OCI-LY3 (cell line): Measurements from ENCODE around the gene IMPG2.

Experiments used
- EZH2phosphoT487 ChIP-seq: fragments of 200-600 bp; shearing (Covaris generic); IDR thresholded peaks from 2 replicates; pipeline ENCODE4 v1.6.1; 2018; ENCODE audit warnings: antibody characterized with exemption, mixed run types, low read depth
- TF ChIP-seq, protein P1 (sequence below): fragments of 200-600, 300-600 bp; sonication (generic); IDR thresholded peaks from 2 replicates; pipeline ENCODE4 v1.5.1; 2014; ENCODE audit warnings: antibody characterized with exemption, low read length, low read depth

DNA sequence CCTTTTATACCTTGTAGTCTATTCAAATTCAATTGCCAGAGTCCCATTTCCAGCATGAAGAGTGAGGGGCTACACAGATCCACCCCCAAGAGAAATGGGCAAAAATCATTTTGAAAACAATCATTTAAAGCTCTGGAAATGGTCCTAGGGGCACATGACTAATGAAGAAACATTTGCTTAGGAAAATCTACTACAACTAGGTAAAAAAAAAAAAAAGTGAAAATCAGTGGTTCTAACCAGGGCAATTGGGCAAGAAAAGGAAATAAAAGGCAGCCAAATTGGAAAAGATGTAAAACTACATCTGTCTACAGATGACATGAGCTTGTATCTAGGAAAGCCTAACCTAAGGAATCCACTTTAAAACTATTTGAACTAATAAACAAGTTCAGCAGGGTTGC lies 9.4 kb downstream of the IMPG2 start:
- TF ChIP-seq, protein P1, sequence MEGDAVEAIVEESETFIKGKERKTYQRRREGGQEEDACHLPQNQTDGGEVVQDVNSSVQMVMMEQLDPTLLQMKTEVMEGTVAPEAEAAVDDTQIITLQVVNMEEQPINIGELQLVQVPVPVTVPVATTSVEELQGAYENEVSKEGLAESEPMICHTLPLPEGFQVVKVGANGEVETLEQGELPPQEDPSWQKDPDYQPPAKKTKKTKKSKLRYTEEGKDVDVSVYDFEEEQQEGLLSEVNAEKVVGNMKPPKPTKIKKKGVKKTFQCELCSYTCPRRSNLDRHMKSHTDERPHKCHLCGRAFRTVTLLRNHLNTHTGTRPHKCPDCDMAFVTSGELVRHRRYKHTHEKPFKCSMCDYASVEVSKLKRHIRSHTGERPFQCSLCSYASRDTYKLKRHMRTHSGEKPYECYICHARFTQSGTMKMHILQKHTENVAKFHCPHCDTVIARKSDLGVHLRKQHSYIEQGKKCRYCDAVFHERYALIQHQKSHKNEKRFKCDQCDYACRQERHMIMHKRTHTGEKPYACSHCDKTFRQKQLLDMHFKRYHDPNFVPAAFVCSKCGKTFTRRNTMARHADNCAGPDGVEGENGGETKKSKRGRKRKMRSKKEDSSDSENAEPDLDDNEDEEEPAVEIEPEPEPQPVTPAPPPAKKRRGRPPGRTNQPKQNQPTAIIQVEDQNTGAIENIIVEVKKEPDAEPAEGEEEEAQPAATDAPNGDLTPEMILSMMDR, result no peak
- TF ChIP-seq EZH2phosphoT487, result no peak
